HG03097 (cell line): ENCODE measurements around the gene TCF23.

Experiments
- ATAC-seq: cut with Tn5 transposase; IDR thresholded peaks from one replicate; pipeline ENCODE4 v1.9.1; 2021; ENCODE audit not compliant: unreplicated experiment, low FRiP score

Gene TCF23

GRCh38 chr2:27127883-27128667 lies 20.7 kb upstream of the TCF23 start:
- ATAC-seq = no peak

GRCh38 chr2:27128668-27129571 lies 19.9 kb upstream of the TCF23 start:
- ATAC-seq = no peak

GRCh38 chr2:27130396-27130795 lies 18.4 kb upstream of the TCF23 start:
- no peak for ATAC-seq

GRCh38 chr2:27131429-27131828 lies 17.4 kb upstream of the TCF23 start:
- ATAC-seq = no peak

GRCh38 chr2:27133195-27133875 lies 15.5 kb upstream of the TCF23 start:
- no peak for ATAC-seq

- ATAC-seq = peak; percentile 83
Observed at GRCh38 chr2:27133905-27134780, 14.7 kb upstream of the TCF23 start, which contains the start of gene PREB. PREB (minus strand) TSS chr2:27134636; CDS start chr2:27134421, 215 bp downstream.

GRCh38 chr2:27134781-27135477 lies 13.9 kb upstream of the TCF23 start:
- ATAC-seq = no peak

GRCh38 chr2:27135478-27135955 lies 13.3 kb upstream of the TCF23 start:
- ATAC-seq = no peak

- no peak for ATAC-seq
Observed at GRCh38 chr2:27136751-27137150, 12.1 kb upstream of the TCF23 start.

GRCh38 chr2:27137322-27137935 lies 11.4 kb upstream of the TCF23 start:
- no peak for ATAC-seq

GRCh38 chr2:27138111-27138510 lies 10.7 kb upstream of the TCF23 start:
- ATAC-seq = no peak

- no peak for ATAC-seq
Observed at GRCh38 chr2:27139310-27139709, 9.5 kb upstream of the TCF23 start, which contains the start of gene PRR30. PRR30 (minus strand) TSS chr2:27139410; CDS start chr2:27138329, 1,081 bp downstream.

- ATAC-seq = no peak
Observed at GRCh38 chr2:27143285-27143684, 5.5 kb upstream of the TCF23 start.

GRCh38 chr2:27145682-27146081 lies 3.1 kb upstream of the TCF23 start:
- ATAC-seq = no peak

GRCh38 chr2:27147935-27148334 lies 869 bp upstream of the TCF23 start:
- no peak for ATAC-seq

GRCh38 chr2:27149570-27150405 lies 984 bp downstream of the TCF23 start:
- no peak for ATAC-seq

GRCh38 chr2:27150639-27151230 lies 1.9 kb downstream of the TCF23 start:
- no peak for ATAC-seq
